Embryonic facial prominence (tissue), 1 donor: ENCODE results near the gene PTGER2.

ENCODE experiments used
- DNase-seq: peaks from one replicate; pipeline ENCODE4 v3.0.0-alpha.2; 2016; ENCODE audit errors: extremely low spot score

Gene PTGER2

GRCh38 chr14:52313903-52314594 lies at the start of gene PTGER2:
PTGER2 (plus strand) TSS chr14:52314312; CDS start chr14:52314549, 237 bp downstream.
- no peak for DNase-seq

DNA sequence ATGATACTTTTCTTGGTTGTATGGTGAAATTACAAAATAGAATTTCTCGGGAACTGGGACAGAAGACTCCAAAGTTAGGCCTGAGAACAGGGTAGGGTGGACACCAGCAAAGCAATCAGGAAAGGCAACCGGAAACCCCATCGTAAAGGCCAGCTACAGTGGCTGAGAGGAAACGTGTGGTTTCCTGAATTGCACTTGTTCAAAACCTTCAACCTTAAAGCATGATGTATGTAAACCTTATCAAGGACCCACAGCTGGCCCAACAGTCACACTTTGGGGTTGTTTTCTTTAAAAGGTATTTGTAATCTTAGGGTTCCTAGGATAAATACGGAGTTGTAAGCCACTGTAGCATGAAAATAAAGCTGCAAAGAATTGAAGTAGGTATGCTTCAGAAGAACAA lies 48.9 kb upstream of the PTGER2 start:
- no peak for DNase-seq

GRCh38 chr14:52266179-52266578 lies 47.9 kb upstream of the PTGER2 start:
- no peak for DNase-seq

- DNase-seq, result no peak
Measured at GRCh38 chr14:52266782-52267181, 47.3 kb upstream of the PTGER2 start.

DNA sequence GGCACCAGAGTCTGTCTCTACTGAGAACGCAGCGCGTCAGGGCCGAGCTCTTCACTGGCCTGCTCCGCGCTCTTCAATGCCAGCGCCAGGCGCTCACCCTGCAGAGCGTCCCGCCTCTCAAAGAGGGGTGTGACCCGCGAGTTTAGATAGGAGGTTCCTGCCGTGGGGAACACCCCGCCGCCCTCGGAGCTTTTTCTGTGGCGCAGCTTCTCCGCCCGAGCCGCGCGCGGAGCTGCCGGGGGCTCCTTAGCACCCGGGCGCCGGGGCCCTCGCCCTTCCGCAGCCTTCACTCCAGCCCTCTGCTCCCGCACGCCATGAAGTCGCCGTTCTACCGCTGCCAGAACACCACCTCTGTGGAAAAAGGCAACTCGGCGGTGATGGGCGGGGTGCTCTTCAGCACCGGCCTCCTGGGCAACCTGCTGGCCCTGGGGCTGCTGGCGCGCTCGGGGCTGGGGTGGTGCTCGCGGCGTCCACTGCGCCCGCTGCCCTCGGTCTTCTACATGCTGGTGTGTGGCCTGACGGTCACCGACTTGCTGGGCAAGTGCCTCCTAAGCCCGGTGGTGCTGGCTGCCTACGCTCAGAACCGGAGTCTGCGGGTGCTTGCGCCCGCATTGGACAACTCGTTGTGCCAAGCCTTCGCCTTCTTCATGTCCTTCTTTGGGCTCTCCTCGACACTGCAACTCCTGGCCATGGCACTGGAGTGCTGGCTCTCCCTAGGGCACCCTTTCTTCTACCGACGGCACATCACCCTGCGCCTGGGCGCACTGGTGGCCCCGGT lies 46.4 kb upstream of the PTGER2 start, which contains the start of gene PTGDR:
PTGDR (plus strand) TSS at position 198 of the 778 bp plus-strand sequence; CDS start at position 315, 117 bp downstream.
- DNase-seq, result no peak

GRCh38 chr14:52268279-52269061 lies 45.6 kb upstream of the PTGER2 start:
- DNase-seq, result no peak

DNA sequence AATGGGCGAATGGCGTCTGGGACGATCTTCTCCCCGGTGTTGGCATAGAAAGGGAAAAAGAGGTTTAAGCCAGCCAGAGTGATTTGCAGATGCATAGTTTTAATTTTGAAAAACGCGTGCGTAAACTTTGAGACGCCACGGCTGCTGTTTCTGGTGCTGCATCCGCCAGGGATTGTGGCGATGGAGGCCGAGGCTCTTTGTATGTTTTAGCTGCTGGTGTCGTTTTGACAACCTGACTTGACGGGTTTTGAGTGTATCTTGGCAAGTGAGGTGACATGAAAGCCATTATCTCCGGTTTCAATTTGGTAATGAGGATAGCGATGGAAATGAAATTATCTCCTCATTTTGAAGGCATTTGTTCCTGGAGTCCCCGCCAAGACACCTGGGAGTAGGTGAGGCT lies 45.0 kb upstream of the PTGER2 start:
- no peak for DNase-seq

DNA sequence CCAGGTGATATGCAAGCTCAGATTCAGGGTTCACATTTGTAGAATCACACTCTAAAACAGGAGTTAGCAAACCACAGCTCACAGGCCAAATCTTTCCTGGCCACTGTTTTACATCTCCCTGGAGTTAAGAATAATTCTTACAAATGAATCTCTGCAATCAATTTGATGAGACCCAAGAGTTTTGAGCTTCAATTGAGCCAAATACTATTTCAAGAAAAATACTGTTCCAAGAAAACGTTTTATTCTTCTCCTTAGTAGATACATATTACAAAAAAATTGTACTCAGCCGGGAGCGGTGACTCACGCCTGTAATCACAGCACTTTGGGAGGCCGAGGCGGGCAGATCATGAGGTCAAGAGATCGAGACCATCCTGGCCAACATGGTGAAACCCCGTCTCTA lies 44.1 kb upstream of the PTGER2 start:
- no peak for DNase-seq

DNA sequence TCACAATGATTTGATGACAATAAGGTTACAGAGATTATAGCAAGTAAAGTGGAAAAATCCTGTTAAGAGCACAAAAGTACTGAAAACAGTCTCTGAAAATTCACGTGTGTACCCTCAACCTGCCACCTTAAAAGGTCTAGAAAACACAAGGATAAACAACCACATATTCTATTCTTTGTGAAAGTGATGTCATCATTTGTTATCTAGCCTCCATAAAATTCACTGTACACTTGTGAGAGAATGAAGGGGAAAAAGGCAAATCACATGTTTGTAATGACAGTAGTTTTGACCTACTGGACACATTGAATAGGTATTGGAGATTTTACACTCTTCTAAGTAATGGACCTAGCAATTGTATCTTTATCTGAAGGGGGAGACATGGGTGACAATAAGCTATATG lies 42.6 kb upstream of the PTGER2 start:
- no peak for DNase-seq

GRCh38 chr14:52272375-52272774 lies 41.7 kb upstream of the PTGER2 start:
- no peak for DNase-seq

DNA sequence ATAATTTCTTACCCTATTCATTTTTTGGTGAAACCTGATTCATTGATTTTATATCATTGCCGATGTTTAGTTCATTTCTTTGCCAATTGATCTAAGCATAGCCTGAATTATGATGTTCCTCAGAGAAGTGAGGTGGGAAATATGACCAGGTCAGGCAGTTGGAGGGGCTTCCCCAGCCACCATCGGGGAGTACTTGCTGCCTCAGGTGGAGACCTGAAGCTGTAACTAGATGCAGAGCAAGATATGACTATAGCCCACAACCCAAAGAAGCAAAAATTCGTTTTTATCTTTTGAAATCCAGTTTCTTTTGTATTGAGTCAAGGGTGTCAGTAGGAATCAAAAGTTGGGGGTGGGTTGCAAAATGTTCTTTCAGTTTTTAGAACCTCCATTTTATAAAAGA lies 38.7 kb upstream of the PTGER2 start:
- no peak for DNase-seq

GRCh38 chr14:52277552-52277951 lies 36.6 kb upstream of the PTGER2 start:
- DNase-seq, result no peak

DNA sequence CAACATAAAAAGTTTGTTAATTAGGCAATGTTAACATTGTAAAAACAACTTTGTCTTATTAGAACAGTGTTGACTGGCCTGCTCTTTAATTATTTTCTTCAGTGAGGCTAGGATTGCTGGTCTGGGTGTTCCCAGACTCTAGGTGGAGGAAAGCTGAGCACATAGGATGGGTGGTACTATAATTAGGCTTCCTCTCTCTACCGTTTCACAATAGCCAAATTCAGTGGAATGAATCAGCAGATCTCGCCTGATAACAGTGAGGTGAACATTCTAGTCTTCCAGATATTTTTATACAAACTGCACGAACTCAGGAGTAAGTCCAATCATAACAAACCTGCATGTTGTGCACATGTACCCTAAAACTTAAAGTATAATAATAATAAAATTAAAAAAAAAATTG lies 34.7 kb upstream of the PTGER2 start:
- no peak for DNase-seq

DNA sequence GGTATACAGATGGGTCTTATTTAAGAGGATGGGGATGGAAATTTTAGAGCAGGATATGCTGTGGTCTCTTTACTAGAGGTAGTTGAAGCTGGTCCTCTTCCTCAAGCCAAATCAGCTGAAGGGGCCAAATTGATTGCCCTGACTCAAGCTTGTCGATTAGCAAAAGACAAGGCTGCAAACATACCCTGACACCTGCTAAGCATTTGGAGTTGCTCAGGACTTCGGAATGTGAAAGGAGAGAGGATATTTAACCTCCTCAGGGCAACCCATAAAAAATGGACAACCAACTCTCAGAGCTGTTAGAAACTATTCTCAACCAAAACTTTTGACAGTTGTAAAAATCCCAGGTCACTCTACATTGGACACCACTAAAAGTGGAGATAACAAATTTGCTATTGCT lies 31.0 kb upstream of the PTGER2 start:
- no peak for DNase-seq

DNA sequence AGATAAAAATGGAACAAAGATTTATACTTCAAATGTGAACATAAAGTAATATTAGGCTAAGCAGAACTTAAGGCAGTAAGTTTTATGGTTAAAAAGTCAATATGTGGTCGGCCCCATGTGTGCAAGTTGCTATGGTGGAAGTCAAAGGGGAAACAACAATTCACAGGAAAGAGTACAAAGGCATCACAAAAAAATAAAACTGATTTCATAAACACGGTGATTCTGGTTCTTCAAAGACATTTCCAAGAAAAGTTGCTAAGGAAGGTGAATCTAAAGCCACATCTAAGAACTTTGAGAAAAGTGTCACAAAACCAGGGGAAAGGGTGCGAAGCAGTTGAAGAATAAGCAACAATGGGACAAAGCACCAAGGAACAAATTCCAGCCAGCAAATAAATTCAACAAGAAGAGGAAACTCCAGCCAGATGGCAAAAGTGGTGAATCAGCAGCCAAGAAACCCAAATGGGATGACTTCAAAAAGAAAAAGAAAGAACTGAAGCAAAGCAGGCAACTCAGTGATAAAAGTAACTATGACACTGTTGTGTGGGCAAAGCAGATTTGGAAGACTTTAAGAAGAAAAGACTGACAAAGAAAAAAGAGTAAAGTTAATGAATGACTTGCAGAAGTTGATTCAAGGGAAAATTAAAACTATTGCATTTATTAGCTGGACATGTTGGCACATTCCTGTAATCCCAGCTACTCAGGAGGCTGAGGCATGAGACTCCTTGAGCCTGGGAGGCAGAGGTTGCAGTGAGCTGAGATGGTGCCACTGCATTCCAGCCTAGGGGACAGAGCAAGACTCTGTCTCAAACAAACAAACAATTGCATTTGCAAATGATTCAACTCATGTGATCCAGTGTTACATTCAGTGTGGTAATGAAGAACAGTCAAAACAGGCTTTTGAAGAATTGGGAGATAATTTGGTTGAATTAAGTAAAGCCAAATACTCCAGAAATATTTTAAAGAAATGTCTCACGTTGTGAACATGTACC lies 27.2 kb upstream of the PTGER2 start:
- no peak for DNase-seq

DNA sequence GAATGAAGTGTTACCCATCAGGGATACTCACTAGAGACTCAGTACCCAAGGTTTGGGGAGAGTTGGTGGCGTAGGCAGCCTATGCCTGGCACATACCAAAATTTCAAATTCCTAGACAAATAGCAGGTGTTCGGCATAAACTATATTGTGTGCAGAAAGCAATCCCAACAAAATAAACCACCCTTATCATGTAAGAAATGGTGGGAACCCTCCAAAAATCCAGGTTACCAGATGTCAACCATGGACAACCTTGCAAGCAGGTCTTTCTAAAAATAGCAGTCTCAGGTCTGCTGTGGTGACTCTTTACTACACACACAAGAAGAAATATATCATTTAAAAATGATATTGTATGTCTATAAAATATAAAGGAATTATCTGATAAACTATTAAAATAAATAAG lies 17.7 kb upstream of the PTGER2 start:
- DNase-seq, result no peak

DNA sequence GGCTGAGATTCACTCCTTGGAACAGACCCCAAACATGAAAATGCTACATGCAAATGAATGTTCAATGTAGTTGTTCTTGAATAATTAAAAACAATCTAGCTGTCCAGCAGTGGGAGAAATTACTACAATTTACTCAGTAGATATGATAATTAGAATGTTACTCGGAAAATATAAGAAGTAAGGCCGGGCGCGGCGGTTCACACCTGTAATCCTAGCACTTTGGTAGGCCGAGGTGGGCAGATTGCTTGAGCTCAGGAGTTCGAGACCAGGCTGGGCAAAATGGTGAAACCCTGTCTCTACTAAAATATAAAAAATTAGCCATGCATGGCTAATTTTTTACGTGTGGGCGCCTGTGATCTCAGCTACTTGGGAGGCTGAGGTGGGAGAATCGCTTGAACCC lies 15.3 kb upstream of the PTGER2 start:
- no peak for DNase-seq

GRCh38 chr14:52299692-52300278 lies 14.3 kb upstream of the PTGER2 start:
- peak; percentile 47 for DNase-seq

- DNase-seq, result no peak
Measured at GRCh38 chr14:52303236-52303635, 10.9 kb upstream of the PTGER2 start.

- DNase-seq, result no peak
Measured at GRCh38 chr14:52304248-52304904, 9.7 kb upstream of the PTGER2 start.
